GM12892 (cell line): ENCODE measurements around the gene ACACB.

Experiments used
- POLR2A ChIP-seq: IDR thresholded peaks from 2 replicates; pipeline ENCODE4 v1.6.1; 2011; ENCODE audit warnings: low read depth, low read length, control low read depth
- POLR2AphosphoS5 ChIP-seq: IDR thresholded peaks from 2 replicates; pipeline ENCODE4 v1.6.1; 2011; ENCODE audit warnings: low read depth, low read length, control low read depth
- TAF1 ChIP-seq: IDR thresholded peaks from 2 replicates; pipeline ENCODE4 v1.6.1; 2011; ENCODE audit warnings: low read depth, mild to moderate bottlenecking, control low read depth, low read length, borderline replicate concordance

DNA sequence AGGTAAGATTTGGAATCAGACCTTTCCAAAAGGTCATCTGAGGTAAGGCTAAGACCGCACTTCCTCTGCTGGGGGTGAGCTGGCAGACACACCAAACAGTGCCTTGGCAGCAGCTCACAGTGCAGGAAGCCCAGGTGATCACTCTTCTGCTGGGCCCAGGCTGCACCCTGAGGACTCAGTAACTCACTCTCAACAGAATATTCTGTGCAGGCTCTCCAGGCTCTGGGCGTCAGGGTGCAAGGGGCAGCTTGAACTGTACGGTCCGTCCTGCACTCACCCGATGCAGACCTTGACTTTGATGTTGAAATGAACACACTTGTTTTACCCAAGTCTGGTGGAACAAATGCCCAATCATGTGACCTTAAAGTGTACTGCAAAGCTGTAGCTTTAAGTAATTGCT, 29.1 kb upstream of the ACACB start:
- TF ChIP-seq POLR2AphosphoS5 (no peak), POLR2A (no peak), TAF1 (no peak)
